ELR (cell line): ENCODE measurements around the gene ASAP2.
A peak's percentile ranks its signal among the peaks of the same experiment; 100 is the strongest.

Experiments used
- DNase-seq: peaks from one replicate; pipeline ENCODE4 v3.0.0-alpha.2; 2015; ENCODE audit warnings: low read depth

The ASAP2 gene

GRCh38 chr2:9347411-9347881, 140.8 kb downstream of the ASAP2 start:
- no peak for DNase-seq

DNA sequence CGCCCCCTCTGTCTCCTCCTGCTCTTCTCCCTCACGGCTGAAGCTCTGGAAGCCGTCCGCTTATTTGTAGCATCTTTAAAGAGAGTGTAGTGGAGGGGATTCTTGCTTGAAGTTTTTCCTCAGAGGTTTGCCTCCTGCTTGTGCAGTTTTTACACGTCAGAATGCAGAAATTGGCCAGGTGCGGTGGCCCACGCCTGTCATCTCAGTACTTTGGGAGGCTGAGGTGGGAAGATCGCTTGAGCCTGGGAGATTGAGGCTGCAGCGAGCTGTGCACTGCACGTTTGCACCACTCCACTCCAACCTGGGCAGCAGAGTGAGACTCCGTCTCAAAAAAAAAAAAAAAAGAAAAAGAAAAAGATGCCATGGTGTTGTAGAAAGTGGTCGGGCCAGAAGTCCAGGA, 147.7 kb downstream of the ASAP2 start:
- DNase-seq = no peak

- DNase-seq = no peak
Measured at GRCh38 chr2:9355270-9355669, 148.7 kb downstream of the ASAP2 start.

- no peak for DNase-seq
Measured at GRCh38 chr2:9355716-9356115, 149.1 kb downstream of the ASAP2 start.

DNA sequence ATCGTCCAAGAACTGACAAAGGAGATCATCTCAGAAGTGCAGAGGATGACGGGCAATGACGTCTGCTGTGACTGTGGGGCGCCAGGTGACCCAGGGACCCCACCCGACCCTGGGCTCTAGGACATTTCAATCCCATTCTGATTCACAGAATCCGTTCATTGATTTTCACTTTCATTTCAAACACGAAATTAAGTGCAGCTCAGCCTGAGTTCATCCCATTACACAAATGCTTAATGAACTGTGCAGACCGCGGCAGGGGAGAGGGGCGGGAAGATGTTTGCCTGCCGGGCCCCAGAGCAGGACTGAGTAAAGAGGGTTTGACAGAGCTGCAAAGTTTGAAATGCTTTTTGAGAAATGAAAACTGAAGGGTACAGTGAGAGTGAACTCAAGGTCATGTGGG, 149.6 kb downstream of the ASAP2 start:
- DNase-seq = no peak

GRCh38 chr2:9358846-9359245, 152.2 kb downstream of the ASAP2 start:
- no peak for DNase-seq

DNA sequence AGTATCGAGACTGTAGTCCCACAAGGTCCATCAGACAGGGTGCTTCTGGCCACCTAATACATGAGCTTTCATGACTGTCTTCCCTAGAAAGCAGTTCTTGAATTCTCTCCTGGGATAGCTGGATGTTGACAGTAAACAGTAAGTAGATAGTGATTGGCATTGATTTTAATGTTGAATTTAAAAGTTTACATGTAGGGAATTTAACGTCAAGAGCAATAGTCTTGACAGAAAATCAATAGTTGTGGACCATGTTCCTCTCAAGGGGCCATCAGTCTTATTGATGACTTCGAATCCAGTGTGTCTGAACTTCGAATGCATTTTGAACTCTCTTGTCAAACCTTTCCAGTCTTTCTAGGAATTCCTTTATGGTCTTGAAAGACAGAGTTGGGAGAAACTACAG, 152.9 kb downstream of the ASAP2 start:
- no peak for DNase-seq

DNA sequence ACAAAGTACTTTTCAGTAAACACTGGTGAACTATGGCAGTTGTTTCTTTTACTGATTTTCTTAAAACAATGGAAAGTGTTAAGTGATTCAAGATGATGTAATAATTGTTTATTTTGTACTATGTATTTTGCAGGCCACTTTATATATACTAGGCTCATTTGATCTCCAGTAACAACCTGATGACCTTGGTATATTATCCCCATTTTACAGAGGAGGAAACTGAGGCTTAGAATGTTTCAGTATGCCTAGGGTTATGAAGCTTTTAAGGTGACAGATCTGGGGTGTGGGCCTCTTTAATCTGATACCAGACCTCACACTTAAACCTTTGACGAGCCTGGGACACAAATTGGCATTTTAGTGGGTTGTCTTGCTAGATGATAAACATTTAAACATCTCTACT, 153.5 kb downstream of the ASAP2 start:
- no peak for DNase-seq

GRCh38 chr2:9360701-9361100, 154.1 kb downstream of the ASAP2 start:
- DNase-seq = no peak

- DNase-seq = no peak
Measured at GRCh38 chr2:9364373-9364772, 157.8 kb downstream of the ASAP2 start.

DNA sequence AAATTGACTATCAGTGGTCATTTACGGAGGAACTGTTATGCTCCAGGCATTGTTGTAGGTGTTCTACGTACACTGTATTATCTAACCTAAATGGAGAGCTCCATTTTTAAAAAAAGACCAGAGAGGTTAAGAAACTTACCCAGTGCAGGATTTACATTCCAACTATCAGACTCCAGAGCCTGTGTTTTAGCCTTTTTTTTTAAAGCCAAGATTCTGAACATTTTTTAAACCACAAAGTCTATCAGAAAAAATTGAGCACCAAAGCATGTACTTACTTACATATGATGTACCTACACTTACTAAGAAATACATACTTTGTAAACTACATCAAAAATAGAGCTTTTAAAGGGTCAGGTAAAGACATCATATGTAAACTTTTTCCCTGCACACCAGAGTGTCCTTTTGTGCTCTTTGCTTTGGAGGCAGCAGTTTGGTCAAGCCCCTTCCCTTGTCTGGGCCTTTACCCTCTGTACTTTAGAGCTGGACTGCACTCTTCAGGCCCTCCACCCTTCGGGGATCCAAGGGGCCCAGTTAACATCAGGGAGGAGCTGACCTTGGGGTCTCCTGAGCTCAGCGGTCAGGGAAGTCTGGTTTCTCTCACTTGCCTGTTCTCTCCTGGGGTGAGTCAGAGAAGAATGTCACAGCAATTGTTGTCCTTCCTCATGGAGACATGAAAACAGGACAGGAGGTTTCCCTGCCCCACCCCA, 158.3 kb downstream of the ASAP2 start:
- no peak for DNase-seq

DNA sequence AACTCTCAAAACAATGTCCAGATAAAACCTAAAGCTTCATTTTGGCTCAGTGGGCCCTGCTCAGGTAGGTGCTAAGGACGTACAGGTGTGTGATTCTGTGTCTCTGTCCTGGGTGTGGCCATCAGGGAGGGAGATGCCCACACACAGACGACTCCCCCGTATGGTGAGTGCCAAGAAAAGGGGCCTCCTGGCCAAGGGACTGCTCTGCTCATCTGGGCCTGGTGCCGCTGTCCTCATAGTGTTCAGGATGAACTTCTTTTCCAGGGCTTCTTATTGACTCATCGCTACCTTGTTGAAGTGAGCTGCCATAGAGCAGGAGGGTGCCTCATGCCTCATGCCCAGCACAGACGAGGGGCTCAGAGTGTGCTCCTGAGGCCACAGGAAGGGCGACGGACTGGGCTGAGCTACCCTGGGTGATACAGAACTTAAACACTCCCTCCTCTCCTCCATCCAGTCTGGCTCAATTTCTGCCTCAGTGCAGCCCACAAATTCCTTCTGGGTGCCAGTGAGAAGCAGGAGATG, 158.9 kb downstream of the ASAP2 start:
- no peak for DNase-seq

DNA sequence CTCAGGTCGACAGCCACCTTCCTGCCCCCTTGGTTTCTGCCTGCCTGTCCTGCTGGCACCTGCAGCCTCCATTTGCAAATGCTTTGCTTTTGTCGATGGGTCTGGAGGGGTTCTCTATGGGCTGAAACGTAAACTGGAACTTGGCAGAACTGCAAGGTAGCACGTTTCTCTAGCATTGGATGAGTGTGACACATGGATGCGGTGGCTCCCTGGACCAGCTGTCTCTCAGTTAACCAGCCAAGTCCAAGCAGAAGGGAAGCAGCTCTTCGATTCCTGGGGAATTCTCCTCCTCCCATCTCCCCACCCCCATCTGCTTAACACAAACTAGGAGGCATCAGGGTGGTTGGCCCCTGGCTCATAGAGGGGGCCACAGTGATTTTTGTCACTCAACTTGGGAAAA, 159.4 kb downstream of the ASAP2 start:
- DNase-seq = no peak

DNA sequence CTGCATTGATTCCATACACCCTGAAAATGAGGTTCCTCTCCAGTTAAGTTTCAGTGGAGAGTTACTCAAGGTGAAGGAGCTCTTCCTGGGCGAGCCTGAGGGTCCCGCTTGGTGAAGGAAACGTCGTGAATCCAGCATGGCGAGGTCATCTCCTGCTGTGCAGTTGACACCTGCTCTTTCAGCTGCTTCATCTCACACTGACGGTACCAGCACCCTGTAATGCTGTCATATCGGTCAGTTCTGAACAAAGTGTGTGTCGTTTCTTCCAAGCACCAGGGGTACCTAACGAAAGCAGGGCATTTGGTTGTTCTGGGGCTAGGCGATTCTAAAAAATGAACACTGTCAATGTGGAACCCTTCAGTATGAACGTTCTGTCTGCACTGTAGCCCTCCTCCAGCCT, 164.1 kb downstream of the ASAP2 start:
- peak; percentile 37 for DNase-seq

- no peak for DNase-seq
Measured at GRCh38 chr2:9373047-9373446, 166.4 kb downstream of the ASAP2 start.

GRCh38 chr2:9373476-9373875, 166.9 kb downstream of the ASAP2 start:
- DNase-seq = no peak

- no peak for DNase-seq
Measured at GRCh38 chr2:9374071-9374730, 167.6 kb downstream of the ASAP2 start.

- no peak for DNase-seq
Measured at GRCh38 chr2:9375857-9376428, 169.3 kb downstream of the ASAP2 start.

DNA sequence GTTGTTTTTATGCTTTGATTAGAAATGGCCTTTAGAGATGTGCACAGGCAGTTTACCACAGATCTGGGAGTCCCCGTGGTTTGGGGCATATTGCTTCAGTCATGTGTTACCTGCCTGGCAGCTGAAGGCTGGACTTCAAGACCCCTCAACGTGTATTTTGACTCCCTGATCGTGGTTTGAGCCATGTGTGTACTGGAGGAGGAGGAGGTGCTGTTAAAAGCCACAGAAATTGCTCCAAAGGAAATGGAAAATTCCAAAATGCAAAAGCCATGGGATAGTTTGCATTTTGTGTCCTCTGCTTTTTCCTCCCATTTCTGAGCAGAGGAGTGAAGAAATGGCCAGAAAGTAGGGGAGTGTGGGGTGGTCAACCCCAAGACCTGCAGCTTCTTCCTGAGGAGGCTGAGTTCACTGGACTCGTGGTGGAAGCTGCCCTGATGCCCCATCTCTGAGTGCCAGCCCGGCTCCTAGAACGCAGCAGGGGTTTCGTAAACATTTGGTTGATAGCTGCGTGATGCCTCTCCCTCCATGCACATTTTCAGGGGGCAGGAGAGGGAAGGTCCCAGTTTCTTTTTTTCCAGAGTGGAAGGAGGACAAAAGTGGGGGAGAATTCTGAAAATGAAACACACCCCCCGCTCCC, 171.0 kb downstream of the ASAP2 start:
- no peak for DNase-seq

GRCh38 chr2:9378433-9379390, 172.1 kb downstream of the ASAP2 start:
- peak; percentile 91 for DNase-seq

DNA sequence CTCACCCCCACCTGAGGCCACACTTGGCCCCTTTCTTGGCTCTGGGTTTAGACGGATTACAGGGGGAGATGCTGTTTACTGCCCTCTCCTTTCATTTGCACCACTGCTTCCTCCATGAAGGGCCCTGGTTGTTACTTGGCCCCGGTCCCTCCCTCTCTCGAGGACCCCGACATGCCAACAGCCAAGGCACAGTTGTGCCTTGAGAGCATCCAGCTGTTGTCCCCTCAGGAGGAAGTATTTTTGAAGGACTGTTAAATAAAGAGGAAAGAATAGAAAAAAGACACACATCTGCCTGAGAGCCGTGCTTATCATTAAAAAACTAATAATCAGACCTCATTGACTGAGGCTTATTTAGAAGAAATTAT, 172.8 kb downstream of the ASAP2 start:
- no peak for DNase-seq
